Measurements from ENCODE around the gene PANK4.

- TF ChIP-seq POLR2A (IDR thresholded peaks at IDR 0.05; ENCODE audit: low read length) (no peak), GATA1 (IDR thresholded peaks at IDR 0.05; ENCODE audit: low read depth, low read length) (no peak)
These were observed 18.7 kb upstream of the PANK4 start for GRCh38 chr1:2544875-2545640.

Data from erythroblast (primary cell).